ENCODE data around the gene RAD51B.

- TF ChIP-seq EZH2phosphoT487 (IDR thresholded peaks at IDR 0.05; ENCODE audit: low read length) (no peak), CTCF (IDR thresholded peaks at IDR 0.05; ENCODE audit: low read length) (no peak), EZH2 (optimal IDR thresholded peaks at IDR 0.05; ENCODE audit: low read depth, low read length) (no peak)
Measured at GRCh38 chr14:68639000-68639757, 819.6 kb downstream of the RAD51B start.
